A549 (cell line): ENCODE results near the gene TRAPPC2L. TPM values are rescaled to one million over a fixed set of nuclear protein-coding genes. Genes with fewer than 3 reads are reported as not detected.

Source experiments
- ATAC-seq, 2 experiments: fragments of 200-7000 bp in 1 of 2; fragments of >200 bp in 1 of 2; cut with Nextera tagmentation in 1 of 2; cut with Tn5 transposase in 1 of 2; 3 replicates each; pipeline versions ENCODE4 v1.8.0 to v1.9.1; 2018 to 2020; ENCODE audit warnings: mild to moderate bottlenecking in 1 of 2, moderate library complexity in 1 of 2
- CTCF ChIA-PET: fragments of 300-600 bp; sonication (Branson Sonifier 250); formaldehyde crosslinking; extraction: SDS; loops from one replicate; lab custom pipeline; 2021; ENCODE audit warnings: antibody characterized with exemption, inconsistent platforms; lab: Yijun Ruan, JAX
- POLR2A ChIA-PET: fragments of 350-600 bp; formaldehyde crosslinking; extraction: SDS; loops from one replicate; lab custom pipeline; 2021; ENCODE audit warnings: antibody characterized with exemption, inconsistent platforms; lab: Yijun Ruan, JAX
- DNase-seq, 2 experiments: peaks; one replicate each; pipeline versions ENCODE4 v3.0.0 to v3.0.0-alpha.2; 2011 to 2016; ENCODE audit warnings: low read depth in 1 of 2, low spot score in 1 of 2
- FAIRE-seq: peaks from 2 replicates; lab custom pipeline; 2011; peaks lifted over from hg19 to GRCh38; lab: Jason Lieb, UNC
- H3K27ac ChIP-seq, 2 experiments: fragments of >200 bp; sonication (Bioruptor Twin); formaldehyde crosslinking; 3 replicates each; pipeline ENCODE4 v1.5.1; 2016 to 2017
- H3K4me1 ChIP-seq: fragments of >200 bp; sonication (Bioruptor Twin); formaldehyde crosslinking; 3 replicates; pipeline ENCODE4 v1.6.1; 2016
- H3K4me2 ChIP-seq: fragments of >200 bp; sonication (Bioruptor Twin); formaldehyde crosslinking; 3 replicates; pipeline ENCODE4 v1.6.1; 2016
- H3K4me3 ChIP-seq: fragments of >200 bp; sonication (Bioruptor Twin); formaldehyde crosslinking; 3 replicates; pipeline ENCODE4 v1.5.1; 2016
- H3K9me3 ChIP-seq: fragments of >200 bp; sonication (Bioruptor Twin); formaldehyde crosslinking; 3 replicates; pipeline ENCODE4 v1.6.1; 2016
- BCL3 ChIP-seq: fragments of >200 bp; sonication (Bioruptor Twin); formaldehyde crosslinking; IDR thresholded peaks from 3 replicates; pipeline ENCODE4 v1.6.1; 2016
- CBX2 ChIP-seq: fragments of 200-600 bp; sonication (generic); IDR thresholded peaks from 2 replicates; pipeline ENCODE4 v1.6.1; 2016; ENCODE audit warnings: low read depth, mild to moderate bottlenecking, borderline replicate concordance
- CEBPB ChIP-seq, 2 experiments: fragments of >200 bp in 1 of 2; sonication (Bioruptor Twin) in 1 of 2; formaldehyde crosslinking in 1 of 2; IDR thresholded peaks; 2 replicates each; pipeline ENCODE4 v1.6.1; 2012 to 2016
- ESRRA ChIP-seq: fragments of 150-350 bp; IDR thresholded peaks from 2 replicates; pipeline ENCODE4 v1.6.1; 2014; ENCODE audit warnings: mild to moderate bottlenecking, low read length, borderline replicate concordance
- FOSB ChIP-seq: fragments of 250-450 bp; sonication (Bioruptor Pico); IDR thresholded peaks from 2 replicates; pipeline ENCODE4 v1.5.0; 2020; ENCODE audit warnings: mild to moderate bottlenecking, moderate library complexity
- FOSL2 ChIP-seq, 2 experiments: fragments of 450-650 bp in 1 of 2; fragments of >200 bp in 1 of 2; sonication (Bioruptor Twin) in 1 of 2; formaldehyde crosslinking; IDR thresholded peaks; 2 replicates each; pipeline versions ENCODE4 v1.5.0 to v1.6.1; 2016 to 2020; ENCODE audit warnings: mild to moderate bottlenecking in 1 of 2, moderate library complexity in 1 of 2
- GATA3 ChIP-seq: IDR thresholded peaks from 2 replicates; pipeline ENCODE4 v1.6.1; 2012; ENCODE audit warnings: borderline replicate concordance
- HEYL ChIP-seq: fragments of 250-450 bp; sonication (Bioruptor Pico); IDR thresholded peaks from 2 replicates; pipeline ENCODE4 v1.8.0; 2021; ENCODE audit warnings: mild to moderate bottlenecking, moderate library complexity
- HOXA7 ChIP-seq: fragments of 250-450 bp; sonication (Bioruptor Pico); IDR thresholded peaks from 2 replicates; pipeline ENCODE4 v1.5.0; 2020; ENCODE audit warnings: mild to moderate bottlenecking, moderate library complexity
- JUN ChIP-seq, 2 experiments: fragments of >200 bp; sonication (Bioruptor Twin); formaldehyde crosslinking; IDR thresholded peaks; 2 replicates in 1 of 2; 3 replicates in 1 of 2; pipeline ENCODE4 v1.6.1; 2016 to 2017
- KDM5A ChIP-seq: fragments of 200-600 bp; sonication (generic); IDR thresholded peaks from 2 replicates; pipeline ENCODE4 v1.6.1; 2016; ENCODE audit warnings: antibody characterized with exemption, mild to moderate bottlenecking
- MAX ChIP-seq: IDR thresholded peaks from 2 replicates; pipeline ENCODE4 v1.6.1; 2012
- PHF8 ChIP-seq: fragments of 200-600 bp; sonication (generic); IDR thresholded peaks from 2 replicates; pipeline ENCODE4 v1.6.1; 2016; ENCODE audit warnings: low read depth, mild to moderate bottlenecking, antibody characterized with exemption, moderate library complexity, borderline replicate concordance
- POLR2A ChIP-seq: IDR thresholded peaks from 2 replicates; pipeline ENCODE4 v1.6.1; 2012; ENCODE audit warnings: mild to moderate bottlenecking, low read length
- RCOR1 ChIP-seq: fragments of 150-350 bp; IDR thresholded peaks from 2 replicates; pipeline ENCODE4 v1.6.1; 2014; ENCODE audit warnings: antibody characterized with exemption, low read length, low read depth
- REST ChIP-seq: fragments of 200-600 bp; sonication (generic); IDR thresholded peaks from 2 replicates; pipeline ENCODE4 v1.6.1; 2016; ENCODE audit warnings: antibody characterized with exemption, mild to moderate bottlenecking, moderate library complexity
- RFX5 ChIP-seq: fragments of 450-650 bp; IDR thresholded peaks from 2 replicates; pipeline ENCODE4 v1.7.1; 2014; ENCODE audit warnings: antibody characterized with exemption, mild to moderate bottlenecking, moderate library complexity
- SMC3 ChIP-seq: fragments of >200 bp; sonication (Bioruptor Twin); formaldehyde crosslinking; IDR thresholded peaks from 3 replicates; pipeline ENCODE4 v1.6.1; 2018; ENCODE audit warnings: inconsistent platforms
- ZFP36 ChIP-seq: fragments of 450-650 bp; IDR thresholded peaks from 2 replicates; pipeline ENCODE4 v1.6.1; 2014; ENCODE audit warnings: borderline replicate concordance; ENCODE audit not compliant: partially characterized antibody
- ZNF302 ChIP-seq: fragments of 250-450 bp; sonication (Bioruptor Pico); IDR thresholded peaks from 2 replicates; pipeline ENCODE4 v1.9.0; 2021; ENCODE audit warnings: inconsistent platforms, mild to moderate bottlenecking, moderate library complexity
- WGBS: methylation state at CpG from one replicate; pipeline ENCODE4 v1.1.6; 2017; ENCODE audit errors: missing lambda C conversion rate; 5-methylcytosine and 5-hydroxymethylcytosine counted together
- polyA plus RNA-seq, 4 experiments: library from polyadenylated mRNA; depleted of rRNA in 3 of 4; stranded (reverse); fragments of >200 nt; fragmentation: RNase III in 1 of 4; extraction: RNeasy Plus Mini Kit Qiagen cat#74134 plus additional on column Dnase treatment in 1 of 4; gene quantifications; 2 replicates in 3 of 4; 3 replicates in 1 of 4; pipeline ENCODE4 v1.2.3, GENCODE V29; 2011 to 2017
- TF ChIP-seq, protein P1 (sequence below): fragments of >200 bp; sonication (Bioruptor Twin); formaldehyde crosslinking; IDR thresholded peaks from 2 replicates; pipeline ENCODE4 v1.6.1; 2016
- TF ChIP-seq, protein P2 (sequence below): IDR thresholded peaks from 2 replicates; pipeline ENCODE4 v1.6.1; 2012
- TF ChIP-seq, protein P3 (sequence below): fragments of 250-450 bp; sonication (Bioruptor Pico); IDR thresholded peaks from 2 replicates; pipeline ENCODE4 v1.5.0; 2020; ENCODE audit warnings: low read depth, mild to moderate bottlenecking, moderate library complexity

The TRAPPC2L gene
- polyA plus RNA-seq, 2 of the 4 experiments (the other 2 are of a cell fraction) = 70.3 to 80.2 TPM

DNA sequence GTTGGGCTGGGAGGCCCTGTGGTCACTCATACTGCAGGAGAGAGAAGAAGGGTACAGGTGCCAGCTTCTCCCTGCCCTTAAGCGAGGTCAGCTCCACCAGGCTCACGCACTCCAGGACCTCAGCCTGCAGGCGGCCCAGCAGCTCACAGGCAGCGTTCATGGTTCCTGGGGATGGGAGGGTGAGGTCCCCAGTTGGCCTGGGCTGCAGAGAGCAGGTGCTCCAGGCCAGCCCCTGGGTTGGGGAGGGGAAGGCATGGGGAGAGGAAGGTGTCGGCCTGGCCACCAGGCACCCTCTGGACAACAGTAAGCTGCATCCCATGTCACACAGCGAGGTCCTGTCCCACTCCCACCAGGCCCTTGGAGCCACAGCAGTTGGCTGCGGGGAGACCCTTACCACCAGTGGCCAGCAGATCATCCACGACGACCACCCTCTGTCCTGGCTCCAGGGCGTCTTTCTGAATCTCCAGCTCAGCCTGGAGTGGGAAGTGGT lies 47.2 kb upstream of the TRAPPC2L start:
- Histone ChIP-seq H3K4me2 (peak overlapping the region; percentile 99), H3K4me1 (peaks cover 29% of the 10 kb centered on the region), H3K4me3 (peak overlapping the region; percentile 83; the same call in 2 of the 3 replicates), H3K27ac (peak overlapping the region in 1 of 2 experiments; percentile 98; a peak in 3 of 6 replicates)
- ATAC-seq = no peak
- DNase-seq = no peak
- 86% methylated on average over 6 of the region's 10 CpGs for WGBS
- POLR2A ChIA-PET = interaction anchor here (1.3 to 4.8 kb wide), 3 partner anchors 10 to 48 kb away, joined by 6 to 33 read pairs (median 18); partner anchors contain the start of genes GALNS, PIEZO1 and TRAPPC2L
- CTCF ChIA-PET = interaction anchor here (0.7 to 1.2 kb wide), 6 partner anchors 26 to 407 kb away, joined by 3 to 7 read pairs (median 4); partner anchors contain the start of genes GALNS and TRAPPC2L
- TF ChIP-seq HOXA7 (0 out of 2 replicates have a peak, but pooled peaks have one; percentile 23), BCL3 (no peak), FOSL2 (IDR thresholded peaks at IDR 0.05) (no peak), FOSL2 (CRISPR knock-in tag; IDR thresholded peaks at IDR 0.05) (no peak)
- TF ChIP-seq, all 56 proteins: peak for 1
- H3K9me3 ChIP-seq = no peaks in the 10 kb centered on the region
- no peak for FAIRE-seq

DNA sequence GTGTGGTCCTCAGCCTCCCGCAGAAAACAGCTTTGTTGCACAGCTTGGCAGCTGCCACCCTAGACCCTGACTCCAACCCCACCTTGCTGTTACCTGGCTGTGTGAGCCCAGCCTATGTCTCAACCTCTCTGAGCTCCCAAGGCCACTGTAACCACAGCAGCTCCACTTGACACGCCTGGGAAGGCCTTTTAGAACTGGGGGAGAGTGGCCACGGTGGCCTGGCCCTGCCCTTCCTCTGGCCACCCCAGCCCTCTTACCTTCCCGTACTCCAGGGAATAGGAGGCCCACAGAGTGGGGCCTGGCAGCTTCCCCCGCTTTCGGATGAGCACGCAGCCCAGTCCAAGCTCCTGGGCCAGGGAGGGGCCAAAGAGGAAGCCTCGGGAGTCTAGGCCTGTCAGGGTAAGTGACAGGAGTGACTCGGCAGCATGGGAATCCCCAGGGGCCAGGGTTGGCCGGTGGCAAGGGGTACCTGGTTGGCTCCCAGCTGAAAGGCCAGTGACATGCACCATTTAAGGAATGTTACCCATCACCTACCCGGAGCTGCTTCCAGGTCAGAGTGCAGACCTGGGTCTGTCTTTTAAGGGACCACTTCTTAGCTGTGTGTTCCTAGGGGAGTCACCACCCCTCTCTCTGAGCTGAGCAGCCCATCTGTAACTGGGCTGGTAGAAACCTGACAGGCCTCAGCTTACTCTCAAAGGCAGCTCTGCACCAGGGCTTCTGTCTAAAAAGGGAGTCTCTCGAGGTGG lies 46.6 kb upstream of the TRAPPC2L start:
- peak overlapping the region; percentile 83 for H3K4me3 ChIP-seq
- no peaks in the 10 kb centered on the region for H3K9me3 ChIP-seq
- ATAC-seq (peak in 1 of 2 experiments; percentile 0; a peak in 2 of 6 replicates), FAIRE-seq (no peak), DNase-seq (no peak)
- peak overlapping the region; percentile 98 to 99 for H3K27ac ChIP-seq
- peak overlapping the region; percentile 99 for H3K4me2 ChIP-seq
- POLR2A ChIA-PET = interaction anchor here (0.8 to 4.8 kb wide), 7 partner anchors 7 to 73 kb away, joined by 3 to 33 read pairs (median 6); partner anchors contain the start of genes CDT1, GALNS, PIEZO1 and TRAPPC2L
- TF ChIP-seq, protein P1, sequence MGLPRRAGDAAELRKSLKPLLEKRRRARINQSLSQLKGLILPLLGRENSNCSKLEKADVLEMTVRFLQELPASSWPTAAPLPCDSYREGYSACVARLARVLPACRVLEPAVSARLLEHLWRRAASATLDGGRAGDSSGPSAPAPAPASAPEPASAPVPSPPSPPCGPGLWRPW = no peak
- TF ChIP-seq RCOR1 = no peak
- TF ChIP-seq ZNF302 (CRISPR knock-in tag) = no peak
- no peak for TF ChIP-seq GATA3
- TF ChIP-seq HEYL (CRISPR knock-in tag) = no peak
- no peak for TF ChIP-seq POLR2A
- TF ChIP-seq, protein P2, sequence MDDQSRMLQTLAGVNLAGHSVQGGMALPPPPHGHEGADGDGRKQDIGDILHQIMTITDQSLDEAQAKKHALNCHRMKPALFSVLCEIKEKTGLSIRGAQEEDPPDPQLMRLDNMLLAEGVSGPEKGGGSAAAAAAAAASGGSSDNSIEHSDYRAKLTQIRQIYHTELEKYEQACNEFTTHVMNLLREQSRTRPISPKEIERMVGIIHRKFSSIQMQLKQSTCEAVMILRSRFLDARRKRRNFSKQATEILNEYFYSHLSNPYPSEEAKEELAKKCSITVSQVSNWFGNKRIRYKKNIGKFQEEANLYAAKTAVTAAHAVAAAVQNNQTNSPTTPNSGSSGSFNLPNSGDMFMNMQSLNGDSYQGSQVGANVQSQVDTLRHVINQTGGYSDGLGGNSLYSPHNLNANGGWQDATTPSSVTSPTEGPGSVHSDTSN = peak; percentile 69
- 0 out of 2 replicates have a peak, but pooled peaks have one; percentile 16 for TF ChIP-seq MAX
- no peak for TF ChIP-seq KDM5A
- no peak for TF ChIP-seq JUN (IDR thresholded peaks at IDR 0.05)
- TF ChIP-seq ESRRA = no peak
- TF ChIP-seq REST = no peak
- TF ChIP-seq SMC3 = no peak
- TF ChIP-seq, protein P3, sequence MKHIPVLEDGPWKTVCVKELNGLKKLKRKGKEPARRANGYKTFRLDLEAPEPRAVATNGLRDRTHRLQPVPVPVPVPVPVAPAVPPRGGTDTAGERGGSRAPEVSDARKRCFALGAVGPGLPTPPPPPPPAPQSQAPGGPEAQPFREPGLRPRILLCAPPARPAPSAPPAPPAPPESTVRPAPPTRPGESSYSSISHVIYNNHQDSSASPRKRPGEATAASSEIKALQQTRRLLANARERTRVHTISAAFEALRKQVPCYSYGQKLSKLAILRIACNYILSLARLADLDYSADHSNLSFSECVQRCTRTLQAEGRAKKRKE (CRISPR knock-in tag) = no peak
- no peak for TF ChIP-seq CEBPB (IDR thresholded peaks at IDR 0.05)
- no peak for TF ChIP-seq FOSB (CRISPR knock-in tag)
- no peak for TF ChIP-seq BCL3
- peak; percentile 51 for TF ChIP-seq ZFP36
- no peak for TF ChIP-seq RFX5
- TF ChIP-seq PHF8 = no peak
- TF ChIP-seq CBX2 = no peak
- TF ChIP-seq HOXA7 = no peak
- 37% methylated on average over 11 of the region's 12 CpGs for WGBS
- peaks cover 22% of the 10 kb centered on the region for H3K4me1 ChIP-seq
- CTCF ChIA-PET = interaction anchor here (0.8 to 3.8 kb wide), 7 partner anchors 9 to 406 kb away, joined by 3 to 28 read pairs (median 5); partner anchors contain the start of genes GALNS and TRAPPC2L
